VCaP (cell line): ENCODE results near the gene HBM.

Experiments used
- H3K27ac ChIP-seq: fragments of 450-650 bp; 2 replicates; pipeline ENCODE4 v1.5.1; 2017
- CTCF ChIP-seq: fragments of 450-650 bp; conservative IDR thresholded peaks from 2 replicates; pipeline ENCODE4 v1.5.1; 2017; ENCODE audit warnings: mild to moderate bottlenecking, moderate library complexity

Gene HBM

GRCh38 chr16:181565-182021, 15.8 kb downstream of the HBM start:
- H3K27ac ChIP-seq, result peak overlapping the region; percentile 79
- TF ChIP-seq CTCF, result peak; percentile 90

GRCh38 chr16:183005-183404, 17.2 kb downstream of the HBM start:
- H3K27ac ChIP-seq, result no peak overlapping the region
- TF ChIP-seq CTCF, result no peak

- H3K27ac ChIP-seq, result no peak overlapping the region
Observed at GRCh38 chr16:185213-185612, 19.4 kb downstream of the HBM start.

GRCh38 chr16:185691-186090, 19.9 kb downstream of the HBM start:
- no peak for TF ChIP-seq CTCF
- no peak overlapping the region for H3K27ac ChIP-seq

More at GRCh38 chr16:185213-185612, 19.4 kb downstream of the HBM start:
- TF ChIP-seq CTCF, result no peak

- H3K27ac ChIP-seq, result no peak overlapping the region
- TF ChIP-seq CTCF, result no peak
Observed at GRCh38 chr16:187330-187729, 21.6 kb downstream of the HBM start.

- H3K27ac ChIP-seq, result no peak overlapping the region
- peak; percentile 61 for TF ChIP-seq CTCF
Observed at GRCh38 chr16:188674-189073, 22.9 kb downstream of the HBM start.

- H3K27ac ChIP-seq, result no peak overlapping the region
- TF ChIP-seq CTCF, result no peak
Observed at GRCh38 chr16:189604-190186, 23.9 kb downstream of the HBM start.
